Lower lobe of right lung (tissue), 2 donors: Measurements from ENCODE around the gene FAM177A1. TPM values are rescaled to one million over a fixed set of nuclear protein-coding genes. Genes with fewer than 3 reads are reported as not detected.
"Not testable (repeated sequence)": the region's sequence is repeated elsewhere in the genome, so short reads cannot be mapped to it uniquely, and the experiment has no call there.

Source experiments
- ATAC-seq, 2 donors: fragments of 200-7000 bp; cut with Tn5 transposase; one replicate each; pipeline ENCODE4 v1.9.1; 2020 to 2022; ENCODE audit warnings: mild to moderate bottlenecking in 2 of 2, moderate library complexity in 2 of 2
- DNase-seq: peaks from one replicate; pipeline ENCODE4 v3.0.0-alpha.2; 2020
- H3K27ac ChIP-seq: fragments of 200-600 bp; one replicate; pipeline ENCODE4 v1.8.0; 2022
- H3K27me3 ChIP-seq: fragments of 200-600 bp; one replicate; pipeline ENCODE4 v1.8.0; 2022; ENCODE audit warnings: low read depth
- H3K36me3 ChIP-seq: fragments of 200-600 bp; one replicate; pipeline ENCODE4 v1.8.0; 2022; ENCODE audit warnings: mild to moderate bottlenecking
- H3K4me1 ChIP-seq: fragments of 200-600 bp; one replicate; pipeline ENCODE4 v1.8.0; 2022
- H3K4me3 ChIP-seq: fragments of 200-600 bp; one replicate; pipeline ENCODE4 v1.8.0; 2022; ENCODE audit warnings: mild to moderate bottlenecking
- H3K9me3 ChIP-seq: fragments of 200-600 bp; one replicate; pipeline ENCODE4 v1.8.0; 2022
- intact Hi-C: fragments of 100-400 bp; cut with DNase I; formaldehyde crosslinking; loops from one replicate; pipeline ENCODE4 v1.11.0; 2022
- total RNA-seq: library from RNA; stranded (reverse); fragmentation: NEBNext Ultra II Directional; extraction: Animal tissue kit (Norgen Biotek cat#: 25700); gene quantifications from one replicate; pipeline ENCODE4 v1.2.1, GENCODE V29; 2021
- TF ChIP-seq, protein P1 (sequence below): fragments of 200-600 bp; IDR thresholded peaks from one replicate; pipeline ENCODE4 v1.8.0; 2022; ENCODE audit warnings: antibody characterized with exemption, mild to moderate bottlenecking
- donor health status: DM: no; HTN: yes; CAD: no; lungs with severe emphysema.

The FAM177A1 gene
- total RNA-seq, 1 donor from 2014 or later, result 104 TPM

DNA sequence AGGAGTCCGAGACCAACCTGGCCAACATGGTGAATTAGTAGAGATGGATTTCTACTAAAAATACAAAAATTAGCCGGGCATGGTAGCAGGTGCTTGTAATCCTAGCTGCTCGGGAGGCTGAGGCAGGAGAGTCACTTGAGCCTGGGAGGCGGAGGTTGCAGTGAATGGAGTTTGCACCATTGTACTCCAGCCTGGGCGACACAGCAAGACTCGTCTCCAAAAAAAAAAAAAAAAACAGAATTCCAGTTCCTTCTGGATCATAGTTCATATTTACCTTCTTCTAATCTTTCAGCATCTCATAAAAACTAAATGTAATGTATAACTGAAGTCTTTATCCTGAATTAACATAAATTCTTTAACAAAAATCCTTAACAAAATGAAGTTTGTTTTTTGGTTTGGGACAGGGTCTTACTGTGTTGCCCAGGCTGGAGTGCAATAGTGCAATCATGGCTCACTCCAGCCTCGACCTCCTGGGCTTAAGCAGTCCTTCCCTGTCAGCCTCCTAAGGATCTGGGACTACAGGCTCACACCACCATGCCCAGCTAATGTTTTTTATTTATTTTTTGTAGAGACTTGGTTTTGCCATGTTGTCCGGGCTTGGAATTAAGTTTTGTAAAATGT, 37.6 kb downstream of the FAM177A1 start:
- Histone ChIP-seq H3K36me3 (peaks cover 100% of the 10 kb centered on the region), H3K27me3 (no peaks in the 10 kb centered on the region), H3K4me3 (no peak overlapping the region), H3K9me3 (no peaks in the 10 kb centered on the region), H3K4me1 (no peaks in the 10 kb centered on the region), H3K27ac (no peak overlapping the region)
- intact Hi-C loops, result no loop called here
- TF ChIP-seq, protein P1, sequence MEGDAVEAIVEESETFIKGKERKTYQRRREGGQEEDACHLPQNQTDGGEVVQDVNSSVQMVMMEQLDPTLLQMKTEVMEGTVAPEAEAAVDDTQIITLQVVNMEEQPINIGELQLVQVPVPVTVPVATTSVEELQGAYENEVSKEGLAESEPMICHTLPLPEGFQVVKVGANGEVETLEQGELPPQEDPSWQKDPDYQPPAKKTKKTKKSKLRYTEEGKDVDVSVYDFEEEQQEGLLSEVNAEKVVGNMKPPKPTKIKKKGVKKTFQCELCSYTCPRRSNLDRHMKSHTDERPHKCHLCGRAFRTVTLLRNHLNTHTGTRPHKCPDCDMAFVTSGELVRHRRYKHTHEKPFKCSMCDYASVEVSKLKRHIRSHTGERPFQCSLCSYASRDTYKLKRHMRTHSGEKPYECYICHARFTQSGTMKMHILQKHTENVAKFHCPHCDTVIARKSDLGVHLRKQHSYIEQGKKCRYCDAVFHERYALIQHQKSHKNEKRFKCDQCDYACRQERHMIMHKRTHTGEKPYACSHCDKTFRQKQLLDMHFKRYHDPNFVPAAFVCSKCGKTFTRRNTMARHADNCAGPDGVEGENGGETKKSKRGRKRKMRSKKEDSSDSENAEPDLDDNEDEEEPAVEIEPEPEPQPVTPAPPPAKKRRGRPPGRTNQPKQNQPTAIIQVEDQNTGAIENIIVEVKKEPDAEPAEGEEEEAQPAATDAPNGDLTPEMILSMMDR, result no peak
- DNase-seq (no peak), ATAC-seq (no peak)

DNA sequence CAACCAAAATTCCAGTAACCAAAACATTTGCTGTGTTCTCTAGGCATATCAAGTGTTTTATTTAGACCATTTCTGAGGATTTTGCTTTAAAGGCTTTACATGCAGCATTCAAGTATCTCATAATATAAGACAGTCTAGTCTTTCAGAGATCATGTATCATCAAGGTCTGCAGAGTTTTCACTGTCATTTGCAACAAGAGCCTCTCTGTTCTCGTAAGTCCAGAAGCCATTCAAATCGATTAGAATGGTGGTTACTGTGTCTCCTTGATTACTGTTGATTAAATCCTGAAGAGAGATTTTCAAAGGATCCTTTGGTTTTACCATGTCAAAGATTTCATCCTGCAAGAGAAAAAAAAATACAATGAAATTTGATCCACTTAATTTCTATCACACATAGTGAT, 39.4 kb downstream of the FAM177A1 start:
- ATAC-seq, result no peak
- no peak for DNase-seq

DNA sequence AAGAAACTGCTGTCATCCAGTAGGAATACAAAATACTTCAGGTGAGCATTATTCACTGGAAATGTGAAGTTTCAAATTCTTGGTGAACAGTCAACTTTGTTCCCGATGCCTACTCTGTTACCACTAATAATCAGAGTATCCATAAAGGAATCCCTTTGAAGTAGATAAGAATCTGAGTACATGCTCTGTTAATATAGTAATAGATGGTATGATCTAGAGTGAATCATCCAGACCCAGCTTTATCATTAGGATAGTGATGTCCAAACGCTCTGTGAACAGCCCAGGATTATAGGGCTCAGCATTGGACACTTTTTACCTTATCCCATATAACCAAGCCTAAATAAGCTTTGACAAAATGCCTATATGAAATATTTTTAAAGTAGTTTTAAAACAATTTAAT, 42.4 kb downstream of the FAM177A1 start:
- Histone ChIP-seq H3K9me3 (no peaks in the 10 kb centered on the region), H3K4me1 (no peaks in the 10 kb centered on the region), H3K4me3 (no peak overlapping the region), H3K27ac (no peak overlapping the region), H3K36me3 (peaks cover 100% of the 10 kb centered on the region), H3K27me3 (no peaks in the 10 kb centered on the region)
- ATAC-seq (no peak), DNase-seq (no peak)
- TF ChIP-seq, protein P1, result no peak
- intact Hi-C loops, result no loop called here

More for the DNA sequence above, 39.4 kb downstream of the FAM177A1 start:
- Histone ChIP-seq H3K27ac (no peak overlapping the region), H3K36me3 (peaks cover 100% of the 10 kb centered on the region), H3K4me1 (no peaks in the 10 kb centered on the region), H3K4me3 (no peak overlapping the region), H3K9me3 (no peaks in the 10 kb centered on the region), H3K27me3 (no peaks in the 10 kb centered on the region)
- intact Hi-C loops, result no loop called here
- TF ChIP-seq, protein P1, result no peak

DNA sequence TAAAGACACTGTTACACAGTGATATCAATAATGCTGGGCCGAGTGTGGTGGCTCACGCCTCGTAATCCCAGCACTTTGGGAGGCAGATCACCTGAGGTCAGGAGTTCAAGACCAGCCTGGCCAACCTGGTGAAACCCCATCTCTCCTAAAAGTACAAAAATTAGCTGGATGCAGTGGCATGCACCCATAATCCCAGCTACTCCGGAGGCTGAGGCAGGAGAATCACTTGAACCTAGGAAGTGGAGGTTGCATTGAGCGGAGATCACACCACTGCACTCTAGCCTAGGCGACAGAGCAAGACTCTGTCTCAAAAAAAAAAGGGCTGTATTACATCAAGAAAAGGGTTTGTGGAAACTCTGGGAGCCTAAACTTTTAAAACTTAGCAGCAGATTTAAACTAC, 48.6 kb downstream of the FAM177A1 start:
- H3K27ac ChIP-seq, ATAC-seq, DNase-seq, H3K9me3 ChIP-seq, H3K4me1 ChIP-seq, intact Hi-C loops, H3K27me3 ChIP-seq, H3K4me3 ChIP-seq: not testable (repeated sequence)
- H3K36me3 ChIP-seq, result peaks cover 100% of the 10 kb centered on the region

DNA sequence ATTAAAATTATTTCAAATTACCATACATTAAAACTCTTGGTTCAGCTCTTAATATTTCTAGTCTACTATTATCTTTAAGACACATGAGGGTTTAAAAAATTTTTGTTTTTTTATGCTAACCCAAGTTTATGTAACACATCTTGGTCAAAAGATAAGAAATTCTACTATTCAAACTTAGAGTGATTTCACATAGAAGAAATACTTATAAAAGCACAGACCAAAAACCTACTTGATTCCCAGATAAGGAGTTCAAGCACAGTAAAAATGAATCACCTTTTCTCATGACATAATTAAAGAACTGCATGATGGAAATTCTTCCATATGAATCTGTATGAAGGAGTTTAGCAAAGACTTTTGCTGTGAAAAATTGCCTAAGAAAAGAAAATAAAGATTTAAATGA, 61.8 kb downstream of the FAM177A1 start:
- ATAC-seq, result no peak
- Histone ChIP-seq H3K36me3 (peaks cover 98% of the 10 kb centered on the region), H3K27me3 (no peaks in the 10 kb centered on the region), H3K27ac (no peak overlapping the region), H3K9me3 (no peaks in the 10 kb centered on the region), H3K4me1 (no peaks in the 10 kb centered on the region), H3K4me3 (no peak overlapping the region)
- intact Hi-C loops, result no loop called here
- DNase-seq, result no peak
- TF ChIP-seq, protein P1, result no peak

DNA sequence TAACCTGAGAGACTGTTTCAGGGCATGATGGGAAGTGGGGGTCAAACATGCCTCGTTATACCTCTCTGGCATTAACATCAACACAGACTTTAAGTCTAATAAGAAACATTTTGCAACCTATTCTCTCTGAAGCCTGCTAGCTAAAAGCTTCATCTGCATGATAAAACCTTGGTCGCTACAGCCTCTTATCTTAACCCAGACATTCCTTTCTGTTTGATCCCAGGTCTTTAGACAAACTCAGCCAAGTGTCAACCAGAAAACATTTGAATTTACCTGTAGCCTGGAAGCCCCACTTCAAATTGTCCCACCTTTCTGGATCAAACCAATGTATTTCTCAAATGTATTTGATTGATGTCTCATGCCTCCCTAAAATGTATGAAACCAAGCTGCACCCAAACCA, 66.6 kb downstream of the FAM177A1 start:
- H3K36me3 ChIP-seq, result peaks cover 93% of the 10 kb centered on the region
- DNase-seq (no peak), ATAC-seq (no peak)
- no peak overlapping the region for H3K4me3 ChIP-seq
- H3K9me3 ChIP-seq, result no peaks in the 10 kb centered on the region
- no peak overlapping the region for H3K27ac ChIP-seq
- intact Hi-C loops, result no loop called here
- no peaks in the 10 kb centered on the region for H3K4me1 ChIP-seq
- no peaks in the 10 kb centered on the region for H3K27me3 ChIP-seq
- TF ChIP-seq, protein P1, result no peak
